Astrocyte (in vitro differentiated cells and primary cell): ENCODE measurements around the gene CCNL1.

ENCODE experiments used
- EZH2 ChIP-seq: IDR thresholded peaks from 2 replicates; pipeline ENCODE4 v1.6.1; 2012; ENCODE audit warnings: mild to moderate bottlenecking, low read length, inconsistent platforms; ENCODE audit not compliant: insufficient read depth
- TF ChIP-seq, protein P1 (sequence below): IDR thresholded peaks from 2 replicates; pipeline ENCODE4 v1.5.1; 2011; ENCODE audit warnings: low read depth, mild to moderate bottlenecking, inconsistent platforms, low read length, moderate library complexity; ENCODE audit not compliant: insufficient read depth

DNA sequence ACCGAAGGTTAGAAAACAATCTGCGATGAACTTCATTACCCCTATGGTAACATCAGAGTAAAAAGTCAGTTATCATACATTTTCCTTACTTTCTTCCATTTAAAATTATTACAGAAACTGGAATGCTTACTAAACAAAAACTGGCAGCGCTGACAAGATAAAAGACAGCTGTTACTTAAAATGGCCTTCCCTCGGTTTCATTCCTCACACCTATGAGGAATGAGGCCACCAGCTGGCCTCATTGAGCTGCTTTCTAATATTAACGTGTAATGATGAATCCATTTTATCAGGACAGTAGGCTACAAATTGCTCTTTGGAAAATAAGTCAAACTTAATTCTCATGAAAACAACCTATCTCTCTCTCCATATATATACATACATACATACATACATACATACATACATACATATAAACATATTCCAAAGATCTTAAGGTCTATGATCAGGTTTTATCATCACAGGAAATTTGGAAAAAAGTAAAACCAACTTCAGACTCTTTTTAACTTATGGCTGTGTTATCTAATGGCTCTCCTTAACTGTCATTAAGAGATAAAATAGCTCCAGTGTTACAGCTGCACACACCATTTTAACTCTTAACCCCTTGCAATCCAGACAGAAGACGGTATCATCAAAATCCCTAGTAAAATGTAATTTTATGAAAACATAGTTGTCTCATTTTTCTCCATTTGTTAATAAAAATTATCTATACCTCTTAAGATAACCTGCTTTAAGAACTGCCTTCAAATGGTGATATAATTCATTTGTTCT lies 5.2 kb downstream of the CCNL1 start:
- TF ChIP-seq, protein P1, sequence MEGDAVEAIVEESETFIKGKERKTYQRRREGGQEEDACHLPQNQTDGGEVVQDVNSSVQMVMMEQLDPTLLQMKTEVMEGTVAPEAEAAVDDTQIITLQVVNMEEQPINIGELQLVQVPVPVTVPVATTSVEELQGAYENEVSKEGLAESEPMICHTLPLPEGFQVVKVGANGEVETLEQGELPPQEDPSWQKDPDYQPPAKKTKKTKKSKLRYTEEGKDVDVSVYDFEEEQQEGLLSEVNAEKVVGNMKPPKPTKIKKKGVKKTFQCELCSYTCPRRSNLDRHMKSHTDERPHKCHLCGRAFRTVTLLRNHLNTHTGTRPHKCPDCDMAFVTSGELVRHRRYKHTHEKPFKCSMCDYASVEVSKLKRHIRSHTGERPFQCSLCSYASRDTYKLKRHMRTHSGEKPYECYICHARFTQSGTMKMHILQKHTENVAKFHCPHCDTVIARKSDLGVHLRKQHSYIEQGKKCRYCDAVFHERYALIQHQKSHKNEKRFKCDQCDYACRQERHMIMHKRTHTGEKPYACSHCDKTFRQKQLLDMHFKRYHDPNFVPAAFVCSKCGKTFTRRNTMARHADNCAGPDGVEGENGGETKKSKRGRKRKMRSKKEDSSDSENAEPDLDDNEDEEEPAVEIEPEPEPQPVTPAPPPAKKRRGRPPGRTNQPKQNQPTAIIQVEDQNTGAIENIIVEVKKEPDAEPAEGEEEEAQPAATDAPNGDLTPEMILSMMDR, result no peak
- no peak for TF ChIP-seq EZH2
